Ishikawa (cell line): ENCODE data around the gene ANKRD13A.

Source experiments
- CEBPB ChIP-seq: IDR thresholded peaks from 2 replicates; pipeline ENCODE4 v1.6.1; 2012
- CREB1 ChIP-seq: IDR thresholded peaks from 2 replicates; pipeline ENCODE4 v1.6.1; 2012; ENCODE audit warnings: low read depth
- EGR1 ChIP-seq: IDR thresholded peaks from 2 replicates; pipeline ENCODE4 v1.6.1; 2012
- EP300 ChIP-seq: IDR thresholded peaks from 2 replicates; pipeline ENCODE4 v1.6.1; 2012; ENCODE audit warnings: borderline replicate concordance
- FOXM1 ChIP-seq: IDR thresholded peaks from 2 replicates; pipeline ENCODE4 v1.6.1; 2012; ENCODE audit warnings: low read depth, borderline replicate concordance
- MAX ChIP-seq: IDR thresholded peaks from 2 replicates; pipeline ENCODE4 v1.6.1; 2012
- NFIC ChIP-seq: IDR thresholded peaks from 2 replicates; pipeline ENCODE4 v1.6.1; 2012
- RAD21 ChIP-seq: IDR thresholded peaks from 2 replicates; pipeline ENCODE4 v1.6.1; 2012; ENCODE audit warnings: low read depth
- TAF1 ChIP-seq: IDR thresholded peaks from 2 replicates; pipeline ENCODE4 v1.6.1; 2012; ENCODE audit warnings: low read depth, mild to moderate bottlenecking
- TCF12 ChIP-seq: IDR thresholded peaks from 2 replicates; pipeline ENCODE4 v1.6.1; 2012; ENCODE audit warnings: low read depth
- TEAD4 ChIP-seq: IDR thresholded peaks from 2 replicates; pipeline ENCODE4 v1.6.1; 2012
- USF1 ChIP-seq: IDR thresholded peaks from 2 replicates; pipeline ENCODE4 v1.6.1; 2012
- YY1 ChIP-seq: IDR thresholded peaks from 2 replicates; pipeline ENCODE4 v1.6.1; 2012; ENCODE audit warnings: low read depth
- ZBTB7A ChIP-seq: IDR thresholded peaks from 2 replicates; pipeline ENCODE4 v1.6.1; 2012; ENCODE audit warnings: low read depth
- TF ChIP-seq, protein P1 (sequence below): IDR thresholded peaks from 2 replicates; pipeline ENCODE4 v1.6.1; 2012; ENCODE audit warnings: low read depth, mild to moderate bottlenecking

The ANKRD13A gene

GRCh38 chr12:109998904-109999648, at the start of gene ANKRD13A:
TSS of gene ANKRD13A (plus strand) at chr12:109999430. CDS start at chr12:109999689, 259 bp downstream.
- TF ChIP-seq YY1 (peak; percentile 99), ZBTB7A (peak; percentile 91; the same call in 1 of the 2 replicates), MAX (peak; percentile 96), EP300 (peak; percentile 68; the same call in 1 of the 2 replicates), EGR1 (peak; percentile 84), USF1 (peak; percentile 88), TCF12 (no peak), FOXM1 (no peak), TAF1 (peak; percentile 86), TEAD4 (no peak)

DNA sequence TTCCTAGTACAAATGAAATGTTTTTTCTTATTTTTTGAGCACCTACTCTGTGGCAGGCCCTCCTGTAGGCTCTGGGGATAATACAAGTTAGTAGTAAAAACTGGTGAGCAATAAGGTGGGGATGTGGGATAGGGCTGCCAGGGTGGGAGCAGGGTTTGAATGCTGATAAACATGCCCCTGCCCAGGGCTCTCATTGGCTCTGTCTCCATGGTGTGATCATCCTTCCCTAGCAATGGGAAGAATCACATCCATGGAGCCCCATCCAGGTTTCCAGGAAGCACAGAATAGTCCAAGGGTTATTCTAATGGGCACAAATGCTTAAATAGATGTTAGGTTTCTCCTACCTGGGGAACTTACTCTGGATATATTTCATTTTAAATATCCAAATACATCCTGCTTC, 48.6 kb upstream of the ANKRD13A start:
- TF ChIP-seq RAD21 (no peak), EP300 (no peak), MAX (no peak), TCF12 (no peak), CEBPB (no peak), YY1 (no peak), EGR1 (no peak)
- TF ChIP-seq, protein P1, sequence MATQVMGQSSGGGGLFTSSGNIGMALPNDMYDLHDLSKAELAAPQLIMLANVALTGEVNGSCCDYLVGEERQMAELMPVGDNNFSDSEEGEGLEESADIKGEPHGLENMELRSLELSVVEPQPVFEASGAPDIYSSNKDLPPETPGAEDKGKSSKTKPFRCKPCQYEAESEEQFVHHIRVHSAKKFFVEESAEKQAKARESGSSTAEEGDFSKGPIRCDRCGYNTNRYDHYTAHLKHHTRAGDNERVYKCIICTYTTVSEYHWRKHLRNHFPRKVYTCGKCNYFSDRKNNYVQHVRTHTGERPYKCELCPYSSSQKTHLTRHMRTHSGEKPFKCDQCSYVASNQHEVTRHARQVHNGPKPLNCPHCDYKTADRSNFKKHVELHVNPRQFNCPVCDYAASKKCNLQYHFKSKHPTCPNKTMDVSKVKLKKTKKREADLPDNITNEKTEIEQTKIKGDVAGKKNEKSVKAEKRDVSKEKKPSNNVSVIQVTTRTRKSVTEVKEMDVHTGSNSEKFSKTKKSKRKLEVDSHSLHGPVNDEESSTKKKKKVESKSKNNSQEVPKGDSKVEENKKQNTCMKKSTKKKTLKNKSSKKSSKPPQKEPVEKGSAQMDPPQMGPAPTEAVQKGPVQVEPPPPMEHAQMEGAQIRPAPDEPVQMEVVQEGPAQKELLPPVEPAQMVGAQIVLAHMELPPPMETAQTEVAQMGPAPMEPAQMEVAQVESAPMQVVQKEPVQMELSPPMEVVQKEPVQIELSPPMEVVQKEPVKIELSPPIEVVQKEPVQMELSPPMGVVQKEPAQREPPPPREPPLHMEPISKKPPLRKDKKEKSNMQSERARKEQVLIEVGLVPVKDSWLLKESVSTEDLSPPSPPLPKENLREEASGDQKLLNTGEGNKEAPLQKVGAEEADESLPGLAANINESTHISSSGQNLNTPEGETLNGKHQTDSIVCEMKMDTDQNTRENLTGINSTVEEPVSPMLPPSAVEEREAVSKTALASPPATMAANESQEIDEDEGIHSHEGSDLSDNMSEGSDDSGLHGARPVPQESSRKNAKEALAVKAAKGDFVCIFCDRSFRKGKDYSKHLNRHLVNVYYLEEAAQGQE: no peak

DNA sequence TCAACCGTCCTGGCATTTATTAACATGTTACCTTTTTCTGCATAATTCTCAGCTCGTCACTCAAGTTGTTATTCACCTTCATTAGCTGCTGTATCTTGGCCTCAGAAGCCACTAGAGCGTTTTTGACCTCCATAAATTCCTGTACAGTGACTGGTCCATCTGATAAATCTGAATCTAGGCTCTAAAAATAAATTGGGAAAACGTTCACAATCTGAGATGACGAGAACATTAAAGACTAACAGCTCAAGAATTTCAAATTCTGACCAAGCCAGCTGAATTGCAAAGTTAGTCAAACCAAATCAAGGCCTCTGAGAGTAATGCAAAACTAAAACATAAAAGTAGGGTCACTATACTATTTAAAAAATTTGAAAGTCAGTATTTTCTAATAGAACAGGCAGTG, 48.1 kb upstream of the ANKRD13A start:
- TF ChIP-seq NFIC (no peak), TAF1 (no peak), TEAD4 (no peak), EP300 (no peak), ZBTB7A (no peak), RAD21 (no peak), EGR1 (no peak), YY1 (no peak), USF1 (no peak), MAX (no peak), CREB1 (no peak), TCF12 (no peak), CEBPB (no peak), FOXM1 (no peak)
- TF ChIP-seq, protein P1: no peak

DNA sequence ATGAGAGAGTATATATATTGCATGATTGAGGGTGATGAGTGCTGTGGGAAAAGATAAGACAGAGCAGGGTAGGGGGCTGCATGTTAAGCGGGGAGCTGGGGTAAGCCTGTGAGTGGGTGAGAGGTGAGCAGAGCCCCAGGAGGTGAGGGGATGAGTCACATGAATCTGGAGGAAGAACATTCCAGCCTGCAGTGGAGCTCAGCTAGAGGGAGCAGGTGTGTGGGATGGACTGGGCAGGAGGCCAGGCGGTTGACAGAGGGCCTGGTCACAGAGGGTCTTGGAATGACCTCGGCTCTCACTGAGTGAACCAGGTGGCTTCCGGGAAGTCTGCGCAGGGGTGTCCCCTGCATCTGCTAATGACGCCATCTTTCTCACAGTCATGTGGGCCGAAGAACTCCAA, 47.5 kb upstream of the ANKRD13A start:
- TF ChIP-seq TAF1 (no peak), EGR1 (no peak), TCF12 (no peak; the same call in 1 of the 2 replicates), YY1 (no peak), USF1 (no peak), MAX (no peak), CEBPB (no peak), TEAD4 (peak; percentile 66), ZBTB7A (no peak), RAD21 (no peak), FOXM1 (no peak), EP300 (no peak), NFIC (peak; percentile 50; the same call in 1 of the 2 replicates), CREB1 (no peak)
- TF ChIP-seq, protein P1: no peak
